Measurements from ENCODE around the gene PREP. TPM values are rescaled to one million over a fixed set of nuclear protein-coding genes. Genes with fewer than 3 reads are reported as not detected.

PREP gene
- total RNA-seq, 1 donor = 18.1 TPM

DNA sequence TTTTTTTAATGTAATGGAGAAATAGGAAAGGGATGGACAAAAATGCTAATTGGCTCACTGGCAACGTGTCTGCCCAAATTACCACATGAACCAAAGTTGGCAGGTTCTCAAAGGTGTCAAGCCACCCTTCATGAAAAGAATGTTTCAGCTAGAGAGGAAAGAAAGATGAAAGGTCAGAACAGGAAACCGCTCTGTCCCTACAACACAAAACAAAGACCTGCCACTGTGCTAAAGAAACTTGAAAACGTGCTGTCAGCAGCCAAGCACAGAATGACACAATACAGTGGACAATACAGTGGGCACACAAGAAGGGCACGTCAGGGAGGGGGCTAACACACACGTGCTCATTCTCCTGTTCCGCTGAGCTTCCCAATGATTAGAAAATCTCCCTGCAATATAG lies 4.9 kb downstream of the PREP start:
- TF ChIP-seq, protein P1, sequence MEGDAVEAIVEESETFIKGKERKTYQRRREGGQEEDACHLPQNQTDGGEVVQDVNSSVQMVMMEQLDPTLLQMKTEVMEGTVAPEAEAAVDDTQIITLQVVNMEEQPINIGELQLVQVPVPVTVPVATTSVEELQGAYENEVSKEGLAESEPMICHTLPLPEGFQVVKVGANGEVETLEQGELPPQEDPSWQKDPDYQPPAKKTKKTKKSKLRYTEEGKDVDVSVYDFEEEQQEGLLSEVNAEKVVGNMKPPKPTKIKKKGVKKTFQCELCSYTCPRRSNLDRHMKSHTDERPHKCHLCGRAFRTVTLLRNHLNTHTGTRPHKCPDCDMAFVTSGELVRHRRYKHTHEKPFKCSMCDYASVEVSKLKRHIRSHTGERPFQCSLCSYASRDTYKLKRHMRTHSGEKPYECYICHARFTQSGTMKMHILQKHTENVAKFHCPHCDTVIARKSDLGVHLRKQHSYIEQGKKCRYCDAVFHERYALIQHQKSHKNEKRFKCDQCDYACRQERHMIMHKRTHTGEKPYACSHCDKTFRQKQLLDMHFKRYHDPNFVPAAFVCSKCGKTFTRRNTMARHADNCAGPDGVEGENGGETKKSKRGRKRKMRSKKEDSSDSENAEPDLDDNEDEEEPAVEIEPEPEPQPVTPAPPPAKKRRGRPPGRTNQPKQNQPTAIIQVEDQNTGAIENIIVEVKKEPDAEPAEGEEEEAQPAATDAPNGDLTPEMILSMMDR (IDR thresholded peaks at IDR 0.05; ENCODE audit: insufficient read depth, low read length) = no peak
- DNase-seq (ENCODE audit: low read depth) = no peak
- no peak overlapping the region for H3K4me3 ChIP-seq (ENCODE audit: low read depth, low read length)

DNA sequence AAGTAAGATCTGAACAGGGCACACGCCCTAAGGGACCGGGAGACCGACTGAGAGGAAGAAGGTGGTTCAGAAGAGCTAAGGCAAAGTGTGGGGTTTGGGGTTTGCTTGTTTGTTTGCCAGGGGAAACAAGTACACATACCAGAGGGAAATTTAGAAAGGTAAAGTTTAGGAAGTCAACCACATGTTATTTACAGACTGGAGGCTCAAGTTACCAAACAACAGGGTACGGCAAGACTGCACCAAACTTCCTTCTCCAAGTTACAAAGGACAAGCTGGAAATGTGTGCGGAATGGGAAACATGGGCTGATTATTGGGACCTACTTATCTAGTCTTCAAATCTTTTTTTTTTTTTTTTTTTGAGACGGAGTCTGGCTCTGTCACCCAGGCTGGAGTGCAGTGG lies 11.2 kb downstream of the PREP start:
- TF ChIP-seq, protein P1 (IDR thresholded peaks at IDR 0.05; ENCODE audit: insufficient read depth, low read length) = no peak
- no peak overlapping the region for H3K4me3 ChIP-seq (ENCODE audit: low read depth, low read length)
- no peak for DNase-seq (ENCODE audit: low read depth)

DNA sequence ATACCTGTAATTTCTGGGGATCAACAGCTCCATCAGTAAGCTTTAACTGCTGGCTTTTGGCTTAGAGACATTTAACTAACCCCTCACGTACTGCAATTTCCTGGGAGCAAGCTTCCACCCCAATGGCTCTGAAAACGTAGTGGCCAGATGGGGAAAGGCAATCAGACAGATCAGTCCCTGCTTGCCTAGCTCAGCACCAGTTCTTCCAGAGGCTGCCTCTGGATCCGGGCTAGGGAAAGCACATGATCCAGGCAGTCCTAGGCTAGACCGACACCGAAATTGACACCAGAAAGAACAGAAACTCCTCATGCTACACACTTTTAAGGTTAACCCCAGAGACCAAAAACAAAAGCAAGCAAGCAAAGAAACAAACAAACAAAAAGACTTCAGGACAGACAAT lies 13.3 kb downstream of the PREP start:
- TF ChIP-seq, protein P1 (IDR thresholded peaks at IDR 0.05; ENCODE audit: insufficient read depth, low read length) = peak; percentile 16
- DNase-seq (ENCODE audit: low read depth) = peak; percentile 16
- H3K4me3 ChIP-seq (ENCODE audit: low read depth, low read length) = no peak overlapping the region

DNA sequence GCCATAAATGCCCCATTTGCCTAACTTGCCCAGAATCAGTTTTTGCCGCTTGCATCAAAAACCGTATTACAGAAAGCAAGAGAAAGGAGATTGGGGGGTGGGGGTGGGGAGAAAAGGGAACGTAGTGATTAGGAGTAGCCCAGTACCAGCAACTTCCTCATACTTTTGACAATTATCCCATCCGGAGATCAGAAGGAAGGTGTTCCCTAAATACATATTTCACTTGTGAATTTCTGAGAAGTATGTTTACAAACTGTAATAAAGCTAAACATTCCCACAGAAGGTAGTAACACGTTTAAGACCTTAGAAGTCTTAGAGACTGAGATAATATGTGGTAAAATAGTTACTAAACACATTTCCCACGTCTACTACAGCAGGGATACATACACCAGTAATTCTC lies 14.5 kb downstream of the PREP start:
- TF ChIP-seq, protein P1 (IDR thresholded peaks at IDR 0.05; ENCODE audit: insufficient read depth, low read length) = no peak
- no peak overlapping the region for H3K4me3 ChIP-seq (ENCODE audit: low read depth, low read length)
- DNase-seq (ENCODE audit: low read depth) = no peak

DNA sequence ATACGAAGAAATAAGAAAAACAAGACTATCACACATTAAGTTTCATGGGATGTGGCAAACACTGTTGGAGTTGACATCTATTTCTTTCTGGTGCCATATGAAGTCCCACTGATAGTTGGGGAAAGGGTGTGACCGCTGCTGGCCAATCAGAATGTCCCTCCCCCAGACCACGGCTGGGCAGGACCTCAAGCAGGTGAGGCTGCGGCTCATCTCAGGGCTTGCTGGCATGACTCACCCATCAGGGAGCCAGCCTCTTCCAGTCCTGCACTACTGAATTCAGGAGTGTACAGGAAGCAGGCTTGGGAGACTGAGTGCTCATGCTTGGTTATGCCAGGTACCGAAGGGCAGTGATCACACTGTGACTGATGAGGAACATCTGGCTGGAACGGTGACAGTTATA lies 18.9 kb downstream of the PREP start:
- DNase-seq (ENCODE audit: low read depth) = no peak
- H3K4me3 ChIP-seq (ENCODE audit: low read depth, low read length) = no peak overlapping the region
- TF ChIP-seq, protein P1 (IDR thresholded peaks at IDR 0.05; ENCODE audit: insufficient read depth, low read length) = no peak

DNA sequence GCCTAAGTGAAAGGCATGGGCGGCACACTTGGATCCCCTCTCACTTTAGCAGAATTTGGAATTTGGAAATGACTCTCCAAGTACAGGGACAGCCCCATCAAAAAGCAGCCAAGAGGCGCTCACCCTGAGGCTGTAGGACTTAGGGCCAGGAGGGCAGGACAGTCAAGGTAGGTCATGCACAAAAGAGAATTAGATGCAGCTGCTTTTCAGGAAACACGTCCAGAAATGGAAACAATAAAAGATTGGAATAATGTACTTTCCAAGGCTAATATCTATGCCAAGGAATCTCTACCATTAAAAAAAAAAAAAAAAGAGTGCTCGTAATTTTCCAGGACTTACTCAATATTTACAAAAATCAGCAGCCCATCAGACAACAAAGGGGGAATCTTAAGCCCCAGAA lies 19.9 kb downstream of the PREP start:
- no peak overlapping the region for H3K4me3 ChIP-seq (ENCODE audit: low read depth, low read length)
- TF ChIP-seq, protein P1 (IDR thresholded peaks at IDR 0.05; ENCODE audit: insufficient read depth, low read length) = no peak
- peak; percentile 43 for DNase-seq (ENCODE audit: low read depth)

DNA sequence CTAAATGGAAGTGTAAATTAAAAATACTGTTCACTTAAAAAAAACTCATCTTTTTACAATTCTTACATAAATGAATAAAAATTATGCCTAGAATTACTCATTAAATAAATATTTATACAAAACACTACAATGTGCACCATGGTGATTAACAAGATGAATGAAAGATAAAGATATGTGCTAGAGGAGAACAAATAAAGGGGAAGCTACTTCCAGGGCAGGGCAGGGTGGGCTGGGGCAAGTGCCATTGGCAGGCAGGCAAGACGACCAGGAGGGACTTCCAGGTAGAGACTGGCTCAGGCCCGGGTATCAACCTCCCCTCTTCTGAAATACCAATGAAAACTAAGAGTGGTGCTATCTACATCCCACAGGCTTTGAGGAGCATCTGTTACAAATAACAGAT lies 20.4 kb downstream of the PREP start:
- H3K4me3 ChIP-seq (ENCODE audit: low read depth, low read length) = no peak overlapping the region
- no peak for DNase-seq (ENCODE audit: low read depth)
- TF ChIP-seq, protein P1 (IDR thresholded peaks at IDR 0.05; ENCODE audit: insufficient read depth, low read length) = no peak

Measured in fibroblast of the aortic adventitia (primary cell).